ENCODE measurements around the gene RBBP8.

DNA sequence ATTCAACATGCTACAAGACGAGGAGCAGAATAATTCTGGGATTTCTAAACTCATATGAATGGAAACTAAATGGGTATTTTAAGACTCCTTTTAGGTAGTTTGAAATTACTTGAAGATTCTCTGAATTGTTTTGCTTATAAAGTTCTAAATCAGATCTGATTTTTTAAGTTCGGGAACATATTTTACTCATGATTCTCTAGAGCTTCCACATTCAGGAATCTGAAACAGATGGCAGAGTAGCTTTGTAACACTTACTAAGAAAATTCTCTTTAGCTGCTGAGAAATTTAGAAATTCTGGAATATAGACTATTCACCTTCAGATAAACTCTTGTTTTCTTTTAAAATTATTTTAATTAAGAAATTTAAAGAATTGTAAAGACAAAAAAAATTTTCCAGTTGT is 13.7 kb downstream of the RBBP8 start:
- TF ChIP-seq POLR2A (IDR thresholded peaks at IDR 0.05) = no peak
- TF ChIP-seq POLR2AphosphoS5 (IDR thresholded peaks at IDR 0.05) = no peak
- TF ChIP-seq CTCF (IDR thresholded peaks at IDR 0.05) = no peak
- no peak for TF ChIP-seq EP300 (IDR thresholded peaks at IDR 0.05)

Data from stomach (tissue), 4 donors.